ENCODE measurements around the gene ADARB2. TPM values are rescaled to one million over a fixed set of nuclear protein-coding genes. Genes with fewer than 3 reads are reported as not detected.

The ADARB2 gene
- total and polyA plus RNA-seq, 10 of the 15 experiments (the other 5 are each of a cell fraction or from before 2014, with no cell fraction given) = 0.02 to 4.1 (median 0.76) TPM

DNA sequence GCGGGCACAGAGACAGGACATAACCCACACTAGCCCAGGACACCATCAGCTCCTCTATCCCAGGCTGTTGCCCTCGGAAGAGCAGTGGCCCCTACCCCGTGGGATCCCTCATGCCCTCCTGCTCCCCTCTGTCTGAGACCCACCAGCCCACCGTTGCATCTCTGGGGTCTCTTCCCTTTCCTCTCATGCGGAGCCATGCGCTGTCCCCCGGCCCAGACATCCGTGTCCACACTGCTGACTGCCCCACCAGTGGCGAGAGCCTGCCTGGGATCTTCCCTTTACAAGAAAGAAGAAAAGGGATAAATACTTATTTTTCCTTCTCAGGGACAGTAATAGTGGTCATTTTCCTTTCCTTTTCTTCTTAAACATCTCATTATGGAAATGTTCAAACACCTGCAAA, 565.7 kb downstream of the ADARB2 start:
- TF ChIP-seq WRNIP1 (IDR thresholded peaks at IDR 0.05; ENCODE audit: borderline replicate concordance, low read depth, low read length) (no peak), ZBTB4 (CRISPR knock-in tag; IDR thresholded peaks at IDR 0.05) (no peak), GATAD2B (conservative IDR thresholded peaks at IDR 0.05; ENCODE audit: low read depth) (no peak), ETV6 (conservative IDR thresholded peaks at IDR 0.05 in 1 of 2, IDR thresholded peaks at IDR 0.05 in 1 of 2; ENCODE audit: borderline replicate concordance in 1 of 2, low read depth in 1 of 2) (no peak), KLF5 (IDR thresholded peaks at IDR 0.05; ENCODE audit: partially characterized antibody) (no peak), NBN (IDR thresholded peaks at IDR 0.05) (no peak)
- TF ChIP-seq, protein P1, sequence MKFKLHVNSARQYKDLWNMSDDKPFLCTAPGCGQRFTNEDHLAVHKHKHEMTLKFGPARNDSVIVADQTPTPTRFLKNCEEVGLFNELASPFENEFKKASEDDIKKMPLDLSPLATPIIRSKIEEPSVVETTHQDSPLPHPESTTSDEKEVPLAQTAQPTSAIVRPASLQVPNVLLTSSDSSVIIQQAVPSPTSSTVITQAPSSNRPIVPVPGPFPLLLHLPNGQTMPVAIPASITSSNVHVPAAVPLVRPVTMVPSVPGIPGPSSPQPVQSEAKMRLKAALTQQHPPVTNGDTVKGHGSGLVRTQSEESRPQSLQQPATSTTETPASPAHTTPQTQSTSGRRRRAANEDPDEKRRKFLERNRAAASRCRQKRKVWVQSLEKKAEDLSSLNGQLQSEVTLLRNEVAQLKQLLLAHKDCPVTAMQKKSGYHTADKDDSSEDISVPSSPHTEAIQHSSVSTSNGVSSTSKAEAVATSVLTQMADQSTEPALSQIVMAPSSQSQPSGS (IDR thresholded peaks at IDR 0.05; ENCODE audit: low read length) = no peak
- no peaks in the 10 kb centered on the region for H3K79me2 ChIP-seq (ENCODE audit: control insufficient read depth, insufficient read depth, low read length)
- BruUV-seq (replicated peaks) = no TSS peak
- no peaks in the 10 kb centered on the region for H4K20me1 ChIP-seq (ENCODE audit: control insufficient read depth, insufficient read depth)
- H3K9me3 ChIP-seq (replicated peaks; ENCODE audit: control insufficient read depth, insufficient read depth, low read length) = no peaks in the 10 kb centered on the region
- 23% methylated on average over 9 of the region's 9 CpGs for WGBS (ENCODE audit: insufficient coverage, insufficient replicate concordance, low lambda C conversion rate, missing lambda C conversion rate)
- no peak for ATAC-seq
- ChIA-PET POLR2A (no interaction called here), SMC1A (ENCODE audit: uncharacterized antibody, unreplicated experiment) (no interaction called here), RAD21 (ENCODE audit: unreplicated experiment) (interaction anchor here (0.6 kb wide), 1 partner anchor 43 kb away, joined by 3 read pairs; no protein-coding TSS in a partner anchor), CTCF (no interaction called here)
- no peak overlapping the region for H3K9ac ChIP-seq (ENCODE audit: control insufficient read depth, insufficient read depth, low read length)
- H3K4me1 ChIP-seq (ENCODE audit: control insufficient read depth, insufficient read depth, low read length) = no peaks in the 10 kb centered on the region
- H2AFZ ChIP-seq (ENCODE audit: control insufficient read depth, low read depth, low read length) = no peak overlapping the region
- intact Hi-C loops (cut with micrococcal nuclease; ENCODE audit: unreplicated experiment) = no loop called here
- H3K27me3 ChIP-seq (replicated peaks in 1 of 2; ENCODE audit: control insufficient read depth in 2 of 2, insufficient read depth in 2 of 2, low read length in 1 of 2) = peaks cover 0 to 2% of the 10 kb centered on the region in 2 experiments; a peak in 2 of 4 replicates
- no peak overlapping the region for H3K4me3 ChIP-seq
- H3K36me3 ChIP-seq (ENCODE audit: control insufficient read depth in 2 of 2, insufficient read depth in 2 of 2, low read length in 1 of 2) = no peaks in the 10 kb centered on the region
- in situ Hi-C loops (cut with MboI) = no loop called here
- no peak for DNase-seq (ENCODE audit: low read depth, low spot score)
- no peak overlapping the region for H3K4me2 ChIP-seq (ENCODE audit: control insufficient read depth, insufficient read depth)
- H3K27ac ChIP-seq (ENCODE audit: control insufficient read depth, insufficient read depth) = no peak overlapping the region
- no peak for FAIRE-seq

All from GM12878 (cell line).